OCI-LY3 (cell line): ENCODE measurements around the gene KLHL42.

ENCODE experiments used
- CTCF ChIP-seq: fragments of 200-600, 300-600 bp; sonication (generic); IDR thresholded peaks from 2 replicates; pipeline ENCODE4 v1.5.1; 2014; ENCODE audit warnings: antibody characterized with exemption, low read length, low read depth
- EZH2phosphoT487 ChIP-seq: fragments of 200-600 bp; shearing (Covaris generic); IDR thresholded peaks from 2 replicates; pipeline ENCODE4 v1.6.1; 2018; ENCODE audit warnings: antibody characterized with exemption, mixed run types, low read depth

- TF ChIP-seq CTCF (no peak), EZH2phosphoT487 (no peak)
These were observed 46.0 kb downstream of the KLHL42 start for GRCh38 chr12:27826076-27826475.
